Skin of body (tissue), 2 donors: ENCODE results near the gene CLEC1B. TPM values are rescaled to one million over a fixed set of nuclear protein-coding genes. Genes with fewer than 3 reads are reported as not detected.
"Not testable (repeated sequence)": the region's sequence is repeated elsewhere in the genome, so short reads cannot be mapped to it uniquely, and the experiment has no call there.

ENCODE experiments used
- DNase-seq: peaks from one replicate; lab custom pipeline; 2025; lab: John Stamatoyannopoulos, UW
- total RNA-seq: library from RNA; depleted of rRNA; stranded (reverse); fragments of >200 nt; gene quantifications from one replicate; pipeline ENCODE4 v1.2.3, GENCODE V29; 2014

The CLEC1B gene
- 0.39 TPM for total RNA-seq

DNA sequence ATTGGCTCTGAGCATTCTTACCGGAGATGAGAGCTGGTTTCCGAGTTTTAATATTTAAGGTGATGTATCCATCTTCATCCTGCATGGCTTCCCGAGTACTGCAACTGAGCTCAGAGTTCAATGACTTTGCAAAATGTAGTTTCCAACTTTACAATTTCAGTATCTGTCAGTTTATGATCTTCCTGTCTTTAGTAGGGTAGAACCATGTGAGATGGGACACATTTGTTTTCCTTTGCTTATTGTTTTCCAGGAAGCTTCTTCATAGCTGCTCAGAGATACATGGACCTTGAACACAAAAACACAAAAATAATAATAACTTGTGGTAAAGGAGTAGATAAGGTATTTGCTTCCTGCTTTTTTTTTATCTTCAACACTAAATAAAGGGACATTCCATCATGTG, at the start of gene CLEC1B:
Gene CLEC1B (minus strand): TSS at position 106 of the 400 bp plus-strand sequence. CDS start 21 bp downstream, at position 85.
- DNase-seq: no peak

GRCh38 chr12:10048526-10048925, 49.6 kb upstream of the CLEC1B start:
- no peak for DNase-seq

GRCh38 chr12:10042167-10042566, 43.2 kb upstream of the CLEC1B start:
- DNase-seq: no peak

GRCh38 chr12:10033783-10034545, 35.0 kb upstream of the CLEC1B start:
- DNase-seq: no peak

DNA sequence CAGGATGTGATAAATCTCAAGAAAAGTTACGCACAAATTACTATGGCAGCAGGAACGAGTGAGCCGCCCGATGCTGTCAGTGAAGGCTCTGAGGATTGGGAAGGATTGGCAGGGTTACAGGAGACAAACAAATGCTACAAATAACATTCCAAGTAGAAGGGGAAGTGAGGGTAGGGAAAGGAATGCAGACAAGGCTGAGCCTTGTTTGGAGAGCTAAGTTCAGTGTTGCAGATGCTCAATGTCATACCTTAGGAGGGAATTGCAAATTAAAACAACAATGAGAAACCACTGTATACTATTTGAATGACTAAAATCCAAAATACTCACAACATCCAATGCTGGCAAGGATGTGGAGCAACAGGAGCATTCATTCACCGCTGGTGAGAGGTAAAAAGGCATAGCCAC, 32.9 kb upstream of the CLEC1B start:
- no peak for DNase-seq

DNA sequence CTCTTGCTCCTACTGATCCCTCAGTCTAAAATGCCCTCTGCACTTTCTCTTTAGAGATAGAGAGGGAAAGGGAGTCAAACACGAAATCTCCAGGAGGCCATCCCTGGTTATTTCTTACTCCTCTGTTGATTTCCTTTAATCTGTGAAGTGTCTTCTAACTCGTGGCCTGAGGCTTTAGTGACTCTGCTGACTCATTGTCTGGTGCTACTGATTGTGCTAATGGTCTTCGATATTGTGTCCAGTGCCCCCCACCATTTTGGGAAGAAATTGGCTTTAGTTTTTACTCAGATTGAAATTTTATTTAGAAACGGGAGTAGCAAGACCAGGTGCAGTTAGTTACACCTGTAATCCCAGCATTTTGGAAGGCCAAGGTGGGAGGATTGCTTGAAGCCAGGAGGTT, 32.4 kb upstream of the CLEC1B start:
- DNase-seq: no peak

GRCh38 chr12:10030446-10030845, 31.5 kb upstream of the CLEC1B start, which contains the start of gene CLEC9A:
Gene CLEC9A (plus strand): TSS chr12:10030682. CDS start chr12:10052688, 22,006 bp downstream.
- no peak for DNase-seq

DNA sequence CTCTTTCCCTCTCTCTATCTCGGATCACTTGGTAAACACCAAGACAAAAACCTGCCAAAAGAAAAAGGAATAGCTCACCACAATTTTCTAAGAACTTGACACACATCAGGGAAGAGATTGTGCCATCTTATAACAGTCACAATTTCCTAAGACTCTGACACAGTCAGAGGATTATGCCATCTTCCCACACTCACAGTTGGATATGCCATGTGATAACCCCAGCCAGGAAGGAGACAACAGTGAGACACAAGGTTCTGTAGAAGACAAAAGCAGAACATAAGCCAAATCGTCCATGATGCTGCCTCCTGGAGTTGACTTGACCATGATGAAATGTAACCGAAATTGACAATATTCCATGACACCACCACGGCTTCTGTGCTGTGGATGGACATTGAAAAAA, 28.8 kb upstream of the CLEC1B start:
- DNase-seq: no peak

DNA sequence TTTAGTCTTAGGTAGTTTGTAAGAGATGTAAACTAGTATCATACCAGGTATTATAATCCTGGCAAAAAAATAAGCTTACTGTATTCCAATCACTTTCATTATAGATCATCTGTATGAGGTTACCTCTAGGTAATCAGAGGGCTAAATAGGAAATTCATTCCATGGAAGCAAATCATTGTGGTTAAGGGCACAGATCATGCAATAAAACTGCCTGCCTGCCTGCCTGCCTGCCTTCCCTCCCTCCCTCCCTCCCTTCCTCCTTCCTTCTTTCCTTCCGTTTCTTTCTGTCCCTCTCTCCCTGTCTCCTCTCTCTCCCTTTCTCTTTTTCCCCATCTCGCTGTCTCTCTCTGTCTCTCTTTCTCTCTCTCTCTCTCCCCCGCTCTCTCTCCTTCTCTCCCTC, 28.4 kb upstream of the CLEC1B start:
- DNase-seq: no peak

DNA sequence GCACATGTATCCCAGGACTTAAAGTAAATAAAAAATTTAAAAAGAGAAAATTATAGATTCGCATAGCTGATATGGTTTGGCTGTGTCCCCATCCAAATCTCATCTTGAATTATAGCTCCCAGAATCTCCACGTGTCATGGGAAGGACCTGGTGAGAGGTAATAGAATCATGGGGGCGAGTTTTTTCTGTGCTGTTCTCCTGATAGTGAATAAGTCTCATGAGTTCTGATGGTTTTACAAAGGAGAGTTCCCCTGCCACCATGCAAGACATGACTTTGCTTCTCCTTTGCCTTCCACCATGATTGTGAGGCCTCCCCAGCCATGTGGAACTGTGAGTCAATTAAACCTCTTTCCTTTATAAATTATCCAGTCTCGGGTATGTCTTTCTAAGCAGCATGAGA, 27.7 kb upstream of the CLEC1B start:
- not testable (repeated sequence) for DNase-seq

DNA sequence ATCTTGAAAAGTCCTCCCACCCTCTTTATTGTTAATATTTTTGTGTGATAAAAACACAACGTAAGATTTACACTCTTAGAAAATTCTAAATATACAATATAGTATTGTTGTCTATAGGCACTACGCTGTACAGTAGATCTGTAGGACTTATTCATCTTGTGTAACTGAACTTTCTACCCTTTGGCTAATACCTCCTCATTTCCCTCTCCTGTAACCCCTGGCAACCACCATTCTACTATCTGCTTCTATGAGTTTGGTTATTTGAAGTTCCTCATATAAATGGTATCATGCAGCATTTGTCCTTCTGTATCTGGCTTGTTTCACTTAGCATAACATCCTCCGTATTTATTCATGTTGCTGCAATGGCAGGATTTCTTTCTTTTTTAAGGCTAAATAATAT, 26.3 kb upstream of the CLEC1B start:
- no peak for DNase-seq

DNA sequence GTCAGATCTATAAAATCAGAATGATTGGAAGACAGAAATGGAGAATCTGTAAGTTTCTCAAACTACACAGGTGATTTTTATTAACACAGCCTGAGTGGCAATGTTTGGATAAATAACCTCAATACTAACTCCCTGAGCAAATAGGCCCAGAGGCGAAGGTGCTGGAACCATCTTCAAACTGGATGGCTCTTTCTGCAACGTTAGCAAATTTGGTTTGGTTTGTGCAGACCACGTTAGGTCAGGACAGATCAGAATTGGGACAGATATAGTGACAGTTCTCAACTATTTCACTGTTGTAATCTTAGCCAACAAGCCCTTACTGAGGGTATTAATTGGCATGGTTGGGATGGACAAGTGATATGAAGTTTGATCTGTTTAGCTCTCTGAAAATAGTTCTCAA, 22.4 kb upstream of the CLEC1B start:
- no peak for DNase-seq

DNA sequence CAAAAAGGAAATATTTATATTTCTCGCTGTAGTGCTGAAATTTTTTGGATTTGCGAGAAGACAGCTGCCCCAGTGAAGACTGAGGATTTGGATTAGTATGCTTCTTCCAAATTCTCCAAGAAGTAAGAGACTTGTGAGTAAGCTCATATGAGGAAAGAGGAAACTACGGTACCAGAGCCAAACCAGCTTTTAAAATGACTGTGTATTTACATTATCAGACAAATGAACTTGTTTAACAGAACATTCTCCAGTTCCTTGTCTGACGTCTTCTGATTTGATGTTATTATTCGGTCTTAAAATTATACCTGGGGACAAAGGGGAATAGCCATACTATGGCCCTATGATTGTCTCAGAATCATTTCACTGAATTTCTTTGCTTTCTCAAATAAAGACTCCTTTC, 19.5 kb upstream of the CLEC1B start:
- no peak for DNase-seq

- DNase-seq: no peak
These were observed 18.0 kb upstream of the CLEC1B start for GRCh38 chr12:10016881-10017280.

- DNase-seq: no peak
These were observed 16.5 kb upstream of the CLEC1B start for GRCh38 chr12:10015450-10015849.

- DNase-seq: no peak
These were observed 13.9 kb upstream of the CLEC1B start for GRCh38 chr12:10012630-10013330.

- DNase-seq: no peak
These were observed 2.4 kb upstream of the CLEC1B start for GRCh38 chr12:10001171-10001776.

DNA sequence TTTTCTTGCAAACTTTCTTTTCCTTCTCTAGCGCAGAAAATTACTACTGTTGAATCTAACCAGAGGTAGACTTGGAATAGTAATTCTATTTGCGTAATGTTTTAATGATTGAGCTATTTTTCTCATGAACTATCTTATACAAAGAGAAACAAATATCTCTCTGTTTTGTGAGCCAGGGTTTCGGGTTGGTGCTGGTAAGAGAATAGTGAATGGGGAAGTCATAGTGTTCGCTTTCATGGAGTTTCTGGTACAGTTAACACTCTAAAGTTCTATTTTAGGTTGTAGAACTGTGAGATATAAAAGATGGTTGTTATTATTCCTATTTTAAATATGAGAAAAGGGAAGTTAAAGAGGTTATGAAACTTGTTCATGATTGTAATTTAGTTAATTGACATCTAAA, 6.6 kb downstream of the CLEC1B start:
- no peak for DNase-seq

DNA sequence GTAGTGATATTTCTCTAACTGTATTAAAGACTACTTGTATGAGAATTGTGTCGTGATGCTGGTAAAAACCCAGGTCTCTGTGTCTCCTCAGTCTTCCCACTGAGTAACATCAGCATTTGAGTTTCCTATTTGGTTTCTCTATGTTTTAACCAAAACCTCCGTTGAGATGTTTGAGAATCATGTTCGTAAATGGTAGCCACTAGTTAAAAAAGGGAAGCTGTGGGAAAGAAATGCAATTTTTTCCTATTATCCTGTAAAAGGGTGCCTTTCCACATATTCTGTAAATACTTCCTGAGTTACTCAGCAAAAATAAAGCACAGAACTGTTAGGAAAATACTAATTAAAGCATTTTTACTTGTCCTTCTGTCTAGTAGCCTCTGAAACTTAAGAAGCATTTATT, 7.0 kb downstream of the CLEC1B start:
- no peak for DNase-seq

DNA sequence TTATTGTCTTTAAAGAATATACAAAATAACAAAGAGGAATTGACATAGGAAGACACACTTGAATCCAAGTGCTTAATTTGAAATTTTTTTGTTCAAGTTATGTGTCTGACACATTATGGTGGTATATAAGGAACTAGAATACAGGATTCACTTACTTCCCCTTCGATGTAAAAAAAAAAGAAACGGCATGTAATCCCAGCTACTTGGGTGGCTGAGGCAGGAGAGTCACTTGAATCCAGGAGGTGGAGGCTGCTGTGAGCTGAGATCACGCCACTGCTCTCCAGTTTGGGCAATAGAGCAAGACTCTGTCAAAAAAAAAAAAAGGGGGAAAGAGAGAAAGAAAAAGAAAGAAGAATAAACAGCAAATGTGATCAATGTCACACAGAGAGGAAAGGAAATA, 18.8 kb downstream of the CLEC1B start:
- DNase-seq: no peak

GRCh38 chr12:9977916-9978315, 21.0 kb downstream of the CLEC1B start:
- no peak for DNase-seq

DNA sequence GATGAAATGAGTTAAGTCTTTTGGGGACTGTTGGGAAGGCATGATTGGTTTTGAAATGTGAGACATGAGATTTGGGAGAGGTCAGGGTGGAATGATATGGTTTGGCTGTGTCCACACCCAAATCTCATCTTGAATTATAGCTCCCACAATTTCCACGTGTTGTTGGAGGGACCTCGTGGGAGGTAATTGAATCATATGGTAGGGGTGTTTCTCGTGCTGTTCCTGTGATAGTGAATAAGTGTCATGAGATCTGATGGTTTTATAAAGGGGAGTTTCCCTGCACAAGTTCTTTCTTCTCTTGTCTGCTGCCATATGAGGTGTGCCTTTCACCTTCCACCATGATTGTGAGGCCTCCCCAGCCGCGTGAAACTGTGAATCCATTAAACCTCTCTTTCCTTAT, 22.3 kb downstream of the CLEC1B start:
- DNase-seq: not testable (repeated sequence)

DNA sequence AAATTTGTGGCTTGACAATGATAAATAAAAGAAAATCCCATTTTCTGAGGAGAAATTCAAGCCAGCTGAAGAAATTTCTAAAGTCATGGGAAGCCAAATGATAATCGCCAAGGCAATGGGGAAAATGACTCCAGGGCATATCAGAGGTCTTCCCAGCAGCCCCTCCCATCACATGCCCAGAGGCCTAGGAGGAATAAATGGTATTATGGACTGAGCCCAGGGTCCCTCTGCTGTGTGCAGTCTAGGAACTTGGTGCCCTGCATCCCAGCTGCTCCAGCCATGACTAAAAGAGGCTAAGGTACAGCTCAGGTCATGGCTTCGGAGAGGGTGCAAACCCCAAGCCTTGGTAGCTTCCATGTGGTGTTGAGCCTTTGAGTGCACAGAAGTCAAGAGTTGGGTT, 23.3 kb downstream of the CLEC1B start:
- DNase-seq: no peak
